K562 (cell line): Measurements from ENCODE around the gene MDN1.

ENCODE experiments used
- HMG20B ChIP-seq: fragments of 250-450 bp; sonication (Bioruptor Pico); IDR thresholded peaks from 2 replicates; pipeline ENCODE4 v1.5.0; 2021; ENCODE audit warnings: mild to moderate bottlenecking
- POLR2A ChIP-seq: fragments of 450-650 bp; conservative IDR thresholded peaks from 2 replicates; pipeline ENCODE4 v1.6.1; 2016
- RAD21 ChIP-seq, 2 experiments: fragments of 250-450 bp in 1 of 2; fragments of 450-650 bp in 1 of 2; sonication (Bioruptor Pico) in 1 of 2; formaldehyde crosslinking in 1 of 2; IDR thresholded peaks in 1 of 2; conservative IDR thresholded peaks in 1 of 2; 2 replicates each; pipeline versions ENCODE4 v1.4.0 to v1.8.0; 2020 to 2022; ENCODE audit warnings: mild to moderate bottlenecking in 2 of 2, moderate library complexity in 1 of 2
- SRSF1 ChIP-seq: fragments of 200-400 bp; formaldehyde crosslinking; IDR thresholded peaks from 2 replicates; pipeline ENCODE4 v1.6.1; 2017; ENCODE audit warnings: mild to moderate bottlenecking, low read depth, low read length, moderate library complexity
- TAF1 ChIP-seq: IDR thresholded peaks from 2 replicates; pipeline ENCODE4 v1.6.1; 2011; ENCODE audit warnings: mild to moderate bottlenecking, low read length, moderate library complexity; ENCODE audit not compliant: insufficient read depth, control insufficient read depth, severe bottlenecking; ENCODE audit errors: extremely low read depth
- XRCC5 ChIP-seq: fragments of 200-400 bp; formaldehyde crosslinking; IDR thresholded peaks from 2 replicates; pipeline ENCODE4 v1.6.1; 2017; ENCODE audit warnings: low read depth, mild to moderate bottlenecking, low read length
- ZNF239 ChIP-seq: fragments of 250-450 bp; sonication (Bioruptor Pico); IDR thresholded peaks from 2 replicates; pipeline ENCODE4 v1.4.0; 2020; ENCODE audit warnings: mild to moderate bottlenecking
- ZNF253 ChIP-seq: fragments of 250-450 bp; sonication (Bioruptor Pico); conservative IDR thresholded peaks from 2 replicates; pipeline ENCODE4 v1.6.1; 2021; ENCODE audit warnings: mild to moderate bottlenecking
- ZNF274 ChIP-seq: IDR thresholded peaks from 2 replicates; pipeline ENCODE4 v1.6.1; 2011; ENCODE audit warnings: low read depth, mild to moderate bottlenecking, low read length, moderate library complexity, borderline replicate concordance
- ZNF407 ChIP-seq: fragments of 450-650 bp; IDR thresholded peaks from 2 replicates; pipeline ENCODE4 v1.6.1; 2016; ENCODE audit warnings: low read depth
- TF ChIP-seq, protein P1 (sequence below), 3 experiments: IDR thresholded peaks in 2 of 3; conservative IDR thresholded peaks in 1 of 3; 2 replicates each; pipeline ENCODE4 v1.5.1; 2011 to 2012; ENCODE audit warnings: low read length in 3 of 3, mild to moderate bottlenecking in 3 of 3, control low read depth in 2 of 3, improper control_type of control experiment in 1 of 3, inconsistent platforms in 1 of 3, low read depth in 1 of 3, mixed read lengths in 1 of 3, moderate library complexity in 1 of 3; ENCODE audit not compliant: insufficient read depth in 2 of 3

- TF ChIP-seq ZNF253, result no peak
- no peak for TF ChIP-seq POLR2A
- TF ChIP-seq SRSF1, result no peak
- TF ChIP-seq, protein P1, sequence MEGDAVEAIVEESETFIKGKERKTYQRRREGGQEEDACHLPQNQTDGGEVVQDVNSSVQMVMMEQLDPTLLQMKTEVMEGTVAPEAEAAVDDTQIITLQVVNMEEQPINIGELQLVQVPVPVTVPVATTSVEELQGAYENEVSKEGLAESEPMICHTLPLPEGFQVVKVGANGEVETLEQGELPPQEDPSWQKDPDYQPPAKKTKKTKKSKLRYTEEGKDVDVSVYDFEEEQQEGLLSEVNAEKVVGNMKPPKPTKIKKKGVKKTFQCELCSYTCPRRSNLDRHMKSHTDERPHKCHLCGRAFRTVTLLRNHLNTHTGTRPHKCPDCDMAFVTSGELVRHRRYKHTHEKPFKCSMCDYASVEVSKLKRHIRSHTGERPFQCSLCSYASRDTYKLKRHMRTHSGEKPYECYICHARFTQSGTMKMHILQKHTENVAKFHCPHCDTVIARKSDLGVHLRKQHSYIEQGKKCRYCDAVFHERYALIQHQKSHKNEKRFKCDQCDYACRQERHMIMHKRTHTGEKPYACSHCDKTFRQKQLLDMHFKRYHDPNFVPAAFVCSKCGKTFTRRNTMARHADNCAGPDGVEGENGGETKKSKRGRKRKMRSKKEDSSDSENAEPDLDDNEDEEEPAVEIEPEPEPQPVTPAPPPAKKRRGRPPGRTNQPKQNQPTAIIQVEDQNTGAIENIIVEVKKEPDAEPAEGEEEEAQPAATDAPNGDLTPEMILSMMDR (IDR thresholded peaks at IDR 0.05 in 2 of 3, conservative IDR thresholded peaks at IDR 0.05 in 1 of 3; ENCODE audit: insufficient read depth in 2 of 3, low read depth in 1 of 3, low read length in 3 of 3), result no peak
- TF ChIP-seq HMG20B (CRISPR knock-in tag), result no peak
- no peak for TF ChIP-seq RAD21 (CRISPR knock-in tag; conservative IDR thresholded peaks at IDR 0.05 in 1 of 2, IDR thresholded peaks at IDR 0.05 in 1 of 2)
- no peak for TF ChIP-seq XRCC5
- no peak for TF ChIP-seq ZNF239
- TF ChIP-seq TAF1, result no peak
- no peak for TF ChIP-seq ZNF407
- no peak for TF ChIP-seq ZNF274
Observed at GRCh38 chr6:89843070-89843469, 23.5 kb upstream of the MDN1 start.
